Neural crest cell (in vitro differentiated cells): ENCODE data around the gene ZNRF1. TPM values are rescaled to one million over a fixed set of nuclear protein-coding genes. Genes with fewer than 3 reads are reported as not detected.
A peak's percentile ranks its signal among the peaks of the same experiment; 100 is the strongest.

Experiments used
- DNase-seq: peaks from one replicate; pipeline ENCODE4 v3.0.0; 2021; ENCODE audit warnings: low read depth, mixed read lengths, low spot score
- H3K27ac Mint-ChIP-seq: one replicate; pipeline ENCODE4 v1.8.0; 2021; ENCODE audit warnings: mild to moderate bottlenecking, mixed read lengths; ENCODE audit not compliant: unreplicated experiment
- H3K27me3 Mint-ChIP-seq: 2 replicates; pipeline ENCODE4 v1.8.0; 2021; ENCODE audit warnings: low read depth, mild to moderate bottlenecking, mixed read lengths
- H3K36me3 Mint-ChIP-seq: 2 replicates; pipeline ENCODE4 v1.8.0; 2021; ENCODE audit warnings: low read depth, mild to moderate bottlenecking, mixed read lengths
- H3K4me1 Mint-ChIP-seq: 2 replicates; pipeline ENCODE4 v1.8.0; 2021; ENCODE audit warnings: mixed read lengths
- H3K4me3 Mint-ChIP-seq: one replicate; pipeline ENCODE4 v1.8.0; 2021; ENCODE audit warnings: mild to moderate bottlenecking, mixed read lengths
- H3K9me3 Mint-ChIP-seq: 2 replicates; pipeline ENCODE4 v1.8.0; 2021; ENCODE audit warnings: mixed read lengths
- CTCF ChIP-seq: fragments of 200-600 bp; sonication (generic); conservative IDR thresholded peaks from 2 replicates; pipeline ENCODE4 v1.5.0; 2021; ENCODE audit warnings: antibody characterized with exemption, mild to moderate bottlenecking
- long read RNA-seq: library from polyadenylated mRNA; unstranded; transcript quantifications from one replicate; pipeline ENCODE4 v2.0.0, GENCODE V29; 2020
- total RNA-seq: library from RNA; stranded (reverse); gene quantifications from 2 replicates; pipeline ENCODE4 v1.2.1, GENCODE V29; 2021

ZNRF1 gene
- 48.4 and 54.8 TPM in 2 replicates for total RNA-seq
- long read RNA-seq, full-length matches to known transcripts, result 5 of 5 reads
- long read RNA-seq, partial matches to known transcripts, result 0 of 5 reads
- long read RNA-seq, other reads (novel, unspliced or antisense), result 0 of 5 reads

- Mint-ChIP-seq H3K4me1 (peaks cover 34% of the 10 kb centered on the region), H3K27me3 (peaks cover 2% of the 10 kb centered on the region), H3K27ac (peak within 1 kb of the TSS; percentile 65), H3K36me3 (no peaks in the 10 kb centered on the region), H3K4me3 (peak within 1 kb of the TSS; percentile 91), H3K9me3 (no peaks in the 10 kb centered on the region)
- peak; percentile 80 for TF ChIP-seq CTCF
- DNase-seq, result peak; percentile 77
These were observed at the start of gene ZNRF1 for GRCh38 chr16:74998481-74999218. ZNRF1 (plus strand) TSS chr16:74999024; CDS start chr16:74999672, 648 bp downstream.

DNA sequence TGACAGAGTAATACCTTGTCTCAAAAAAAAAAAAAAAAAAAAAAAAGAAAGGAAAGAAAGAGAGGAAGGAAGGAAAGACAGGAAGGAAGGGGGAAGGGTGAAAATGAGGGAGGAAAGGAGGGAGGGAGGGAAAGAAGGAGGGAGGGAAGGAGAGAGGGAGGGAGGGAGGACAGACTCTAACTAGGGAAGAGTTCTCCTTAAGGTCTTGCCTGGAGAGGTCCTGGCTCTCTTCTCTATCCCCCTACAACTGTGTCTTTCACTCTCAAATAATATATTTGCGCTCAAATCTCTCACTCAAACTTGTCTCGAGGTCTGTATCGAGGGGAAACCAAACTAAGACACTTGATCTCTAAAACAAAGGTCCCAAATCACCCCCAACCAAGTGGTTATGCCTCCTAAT is 49.5 kb upstream of the ZNRF1 start:
- H3K27ac Mint-ChIP-seq, result no peak overlapping the region
- TF ChIP-seq CTCF, result no peak
- H3K9me3 Mint-ChIP-seq, result no peaks in the 10 kb centered on the region
- no peaks in the 10 kb centered on the region for H3K4me1 Mint-ChIP-seq
- no peak overlapping the region for H3K4me3 Mint-ChIP-seq
- DNase-seq, result no peak
- H3K36me3 Mint-ChIP-seq, result peaks cover 12% of the 10 kb centered on the region
- H3K27me3 Mint-ChIP-seq, result no peaks in the 10 kb centered on the region

GRCh38 chr16:74950511-74950910 is 48.3 kb upstream of the ZNRF1 start:
- Mint-ChIP-seq H3K27ac (no peak overlapping the region), H3K36me3 (peaks cover 22% of the 10 kb centered on the region), H3K4me1 (peaks cover 11% of the 10 kb centered on the region), H3K27me3 (no peaks in the 10 kb centered on the region), H3K9me3 (no peaks in the 10 kb centered on the region), H3K4me3 (no peak overlapping the region)
- no peak for TF ChIP-seq CTCF
- no peak for DNase-seq

- no peak for TF ChIP-seq CTCF
- DNase-seq, result no peak
- H3K36me3 Mint-ChIP-seq, result peaks cover 25% of the 10 kb centered on the region
These were observed 47.6 kb upstream of the ZNRF1 start for GRCh38 chr16:74951206-74951605.

DNA sequence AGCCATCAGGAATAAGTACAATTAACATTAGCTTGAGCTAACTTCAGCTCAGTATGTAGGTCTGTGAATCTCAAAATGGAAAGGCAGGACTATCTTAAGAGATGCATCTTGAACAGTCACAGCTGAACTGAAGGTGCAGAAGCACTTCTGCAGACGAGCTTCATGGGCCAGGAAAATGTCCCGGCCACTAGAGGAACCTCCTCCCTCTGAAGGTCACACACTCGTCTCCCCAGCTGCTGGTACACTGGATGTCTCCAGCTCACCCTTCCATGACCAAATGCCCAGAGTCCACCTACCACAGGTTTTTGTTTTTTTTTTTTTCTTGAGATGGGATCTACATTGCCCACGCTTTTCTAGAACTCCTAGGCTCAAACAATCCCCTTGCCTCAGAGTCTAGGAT is 47.1 kb upstream of the ZNRF1 start:
- peaks cover 12% of the 10 kb centered on the region for H3K4me1 Mint-ChIP-seq
- no peaks in the 10 kb centered on the region for H3K9me3 Mint-ChIP-seq
- H3K4me3 Mint-ChIP-seq, result no peak overlapping the region
- no peaks in the 10 kb centered on the region for H3K27me3 Mint-ChIP-seq
- peaks cover 25% of the 10 kb centered on the region for H3K36me3 Mint-ChIP-seq
- no peak for DNase-seq
- no peak overlapping the region for H3K27ac Mint-ChIP-seq
- TF ChIP-seq CTCF, result no peak

More at GRCh38 chr16:74951206-74951605, 47.6 kb upstream of the ZNRF1 start:
- H3K4me3 Mint-ChIP-seq, result no peak overlapping the region
- H3K27me3 Mint-ChIP-seq, result no peaks in the 10 kb centered on the region
- H3K27ac Mint-ChIP-seq, result no peak overlapping the region
- H3K4me1 Mint-ChIP-seq, result peaks cover 12% of the 10 kb centered on the region
- no peaks in the 10 kb centered on the region for H3K9me3 Mint-ChIP-seq
